Measurements from ENCODE around the gene ADNP2. TPM values are rescaled to one million over a fixed set of nuclear protein-coding genes. Genes with fewer than 3 reads are reported as not detected.

The ADNP2 gene
- total RNA-seq, 1 donor from 2014 or later, result 19.2 TPM

GRCh38 chr18:80109676-80110078, 615 bp downstream of the ADNP2 start:
- peak; percentile 87 for DNase-seq (ENCODE audit: extremely low spot score, unreplicated experiment)
- no peaks in the 10 kb centered on the region for H3K9me3 Mint-ChIP-seq (ENCODE audit: unreplicated experiment)
- peaks cover 2% of the 10 kb centered on the region for H3K36me3 Mint-ChIP-seq (ENCODE audit: unreplicated experiment)
- peak overlapping the region; percentile 90 for H3K27ac Mint-ChIP-seq (ENCODE audit: unreplicated experiment)
- no peaks in the 10 kb centered on the region for H3K27me3 Mint-ChIP-seq (ENCODE audit: unreplicated experiment)
- TF ChIP-seq, protein P1, sequence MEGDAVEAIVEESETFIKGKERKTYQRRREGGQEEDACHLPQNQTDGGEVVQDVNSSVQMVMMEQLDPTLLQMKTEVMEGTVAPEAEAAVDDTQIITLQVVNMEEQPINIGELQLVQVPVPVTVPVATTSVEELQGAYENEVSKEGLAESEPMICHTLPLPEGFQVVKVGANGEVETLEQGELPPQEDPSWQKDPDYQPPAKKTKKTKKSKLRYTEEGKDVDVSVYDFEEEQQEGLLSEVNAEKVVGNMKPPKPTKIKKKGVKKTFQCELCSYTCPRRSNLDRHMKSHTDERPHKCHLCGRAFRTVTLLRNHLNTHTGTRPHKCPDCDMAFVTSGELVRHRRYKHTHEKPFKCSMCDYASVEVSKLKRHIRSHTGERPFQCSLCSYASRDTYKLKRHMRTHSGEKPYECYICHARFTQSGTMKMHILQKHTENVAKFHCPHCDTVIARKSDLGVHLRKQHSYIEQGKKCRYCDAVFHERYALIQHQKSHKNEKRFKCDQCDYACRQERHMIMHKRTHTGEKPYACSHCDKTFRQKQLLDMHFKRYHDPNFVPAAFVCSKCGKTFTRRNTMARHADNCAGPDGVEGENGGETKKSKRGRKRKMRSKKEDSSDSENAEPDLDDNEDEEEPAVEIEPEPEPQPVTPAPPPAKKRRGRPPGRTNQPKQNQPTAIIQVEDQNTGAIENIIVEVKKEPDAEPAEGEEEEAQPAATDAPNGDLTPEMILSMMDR (IDR thresholded peaks at IDR 0.05), result no peak
- peak overlapping the region; percentile 85 for H3K4me3 Mint-ChIP-seq (ENCODE audit: unreplicated experiment)
- peaks cover 24% of the 10 kb centered on the region for H3K4me1 Mint-ChIP-seq (ENCODE audit: unreplicated experiment)

GRCh38 chr18:80112624-80113248, 3.7 kb downstream of the ADNP2 start:
- peak overlapping the region; percentile 24 for H3K27ac Mint-ChIP-seq (ENCODE audit: unreplicated experiment)
- DNase-seq (ENCODE audit: extremely low spot score, unreplicated experiment), result no peak
- no peaks in the 10 kb centered on the region for H3K9me3 Mint-ChIP-seq (ENCODE audit: unreplicated experiment)

GRCh38 chr18:80115035-80115434, 6.0 kb downstream of the ADNP2 start:
- Mint-ChIP-seq H3K36me3 (ENCODE audit: unreplicated experiment) (peaks cover 18% of the 10 kb centered on the region), H3K9me3 (ENCODE audit: unreplicated experiment) (no peaks in the 10 kb centered on the region)

More at GRCh38 chr18:80112624-80113248, 3.7 kb downstream of the ADNP2 start:
- H3K27me3 Mint-ChIP-seq (ENCODE audit: unreplicated experiment), result no peaks in the 10 kb centered on the region
- H3K4me1 Mint-ChIP-seq (ENCODE audit: unreplicated experiment), result peaks cover 26% of the 10 kb centered on the region
- H3K36me3 Mint-ChIP-seq (ENCODE audit: unreplicated experiment), result peaks cover 10% of the 10 kb centered on the region
- H3K4me3 Mint-ChIP-seq (ENCODE audit: unreplicated experiment), result no peak overlapping the region
- TF ChIP-seq, protein P1 (IDR thresholded peaks at IDR 0.05), result no peak

GRCh38 chr18:80119111-80119510, 10.0 kb downstream of the ADNP2 start:
- no peak overlapping the region for H3K4me3 Mint-ChIP-seq (ENCODE audit: unreplicated experiment)
- TF ChIP-seq, protein P1 (IDR thresholded peaks at IDR 0.05), result no peak
- H3K27ac Mint-ChIP-seq (ENCODE audit: unreplicated experiment), result no peak overlapping the region
- H3K36me3 Mint-ChIP-seq (ENCODE audit: unreplicated experiment), result peaks cover 39% of the 10 kb centered on the region
- H3K4me1 Mint-ChIP-seq (ENCODE audit: unreplicated experiment), result peaks cover 7% of the 10 kb centered on the region
- no peaks in the 10 kb centered on the region for H3K27me3 Mint-ChIP-seq (ENCODE audit: unreplicated experiment)
- DNase-seq (ENCODE audit: extremely low spot score, unreplicated experiment), result no peak
- H3K9me3 Mint-ChIP-seq (ENCODE audit: unreplicated experiment), result no peaks in the 10 kb centered on the region

More at GRCh38 chr18:80115035-80115434, 6.0 kb downstream of the ADNP2 start:
- TF ChIP-seq, protein P1 (IDR thresholded peaks at IDR 0.05), result no peak
- Mint-ChIP-seq H3K27me3 (ENCODE audit: unreplicated experiment) (no peaks in the 10 kb centered on the region), H3K4me3 (ENCODE audit: unreplicated experiment) (no peak overlapping the region), H3K4me1 (ENCODE audit: unreplicated experiment) (peaks cover 24% of the 10 kb centered on the region), H3K27ac (ENCODE audit: unreplicated experiment) (no peak overlapping the region)
- DNase-seq (ENCODE audit: extremely low spot score, unreplicated experiment), result no peak

DNA sequence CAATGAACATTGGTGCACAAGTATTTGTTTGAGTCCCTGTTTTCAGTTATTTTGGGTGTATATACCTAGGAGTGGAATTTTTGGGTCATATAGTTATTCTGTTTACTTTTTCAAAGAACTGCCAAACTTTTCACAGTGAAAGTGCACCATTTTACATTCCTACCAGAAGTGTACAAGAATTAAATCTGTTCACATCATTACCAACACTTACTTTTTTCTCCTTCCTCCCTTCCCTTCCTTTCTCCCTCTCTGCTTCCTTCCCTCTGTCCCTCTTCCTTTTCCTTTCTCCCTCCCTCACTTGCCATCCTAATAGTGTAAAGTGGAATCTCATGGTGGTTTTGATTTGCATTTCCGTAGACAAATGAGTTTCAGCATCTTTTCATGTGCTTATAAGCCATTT, 11.9 kb downstream of the ADNP2 start:
- Mint-ChIP-seq H3K27ac (ENCODE audit: unreplicated experiment) (no peak overlapping the region), H3K4me3 (ENCODE audit: unreplicated experiment) (no peak overlapping the region)

More for the DNA sequence above, 11.9 kb downstream of the ADNP2 start:
- Mint-ChIP-seq H3K27me3 (ENCODE audit: unreplicated experiment) (no peaks in the 10 kb centered on the region), H3K9me3 (ENCODE audit: unreplicated experiment) (no peaks in the 10 kb centered on the region), H3K36me3 (ENCODE audit: unreplicated experiment) (peaks cover 41% of the 10 kb centered on the region), H3K4me1 (ENCODE audit: unreplicated experiment) (peaks cover 3% of the 10 kb centered on the region)
- TF ChIP-seq, protein P1 (IDR thresholded peaks at IDR 0.05), result no peak
- DNase-seq (ENCODE audit: extremely low spot score, unreplicated experiment), result no peak

Data from osteocyte (in vitro differentiated cells).